NCI-H2081 (cell line): ENCODE data around the gene ENOX1.

ENCODE experiments used
- DNase-seq, 2 experiments: peaks; one replicate each; lab custom pipeline; 2025; lab: John Stamatoyannopoulos, UW

The ENOX1 gene

GRCh38 chr13:43785650-43786471 lies 911 bp downstream of the ENOX1 start:
- peak; percentile 88 to 89 for DNase-seq

DNA sequence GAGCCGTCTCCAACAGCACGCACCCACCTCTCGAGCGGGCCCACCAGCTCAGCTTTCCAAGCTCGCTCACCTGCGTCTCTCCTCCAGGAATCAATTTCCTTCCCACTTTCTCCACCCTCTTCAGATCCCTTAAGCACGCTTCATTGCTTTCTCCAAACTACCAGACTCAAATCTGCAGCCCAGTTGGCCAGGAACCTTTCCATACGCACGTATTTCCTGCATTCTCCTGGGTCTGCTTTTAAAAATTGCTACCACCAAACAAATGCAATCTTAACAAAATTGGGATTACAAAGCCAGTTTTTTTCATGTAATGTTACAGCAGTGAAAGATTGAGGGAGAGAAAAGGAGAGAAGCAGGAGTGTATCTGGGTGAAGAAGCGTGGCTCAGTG lies 1.5 kb downstream of the ENOX1 start:
- peak in 1 of 2 experiments; percentile 41 for DNase-seq

DNA sequence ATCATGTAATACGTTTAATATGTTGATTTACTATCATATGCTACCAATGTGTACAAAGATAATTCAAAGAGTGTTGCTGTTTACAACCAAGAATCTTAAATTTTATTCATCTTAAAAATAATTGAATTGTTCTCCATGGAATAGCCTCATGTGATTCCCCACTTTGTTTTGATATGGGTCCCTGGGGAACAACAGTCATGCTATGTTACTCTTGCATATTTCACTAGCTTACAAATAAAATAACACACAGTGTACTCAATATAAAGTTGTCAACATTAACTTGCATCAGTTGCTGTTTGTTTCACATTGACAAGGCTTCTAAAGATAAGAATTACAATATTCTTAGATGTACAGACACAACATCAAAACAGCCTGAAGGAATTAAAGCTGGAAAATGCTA lies 2.3 kb downstream of the ENOX1 start:
- DNase-seq, result no peak

DNA sequence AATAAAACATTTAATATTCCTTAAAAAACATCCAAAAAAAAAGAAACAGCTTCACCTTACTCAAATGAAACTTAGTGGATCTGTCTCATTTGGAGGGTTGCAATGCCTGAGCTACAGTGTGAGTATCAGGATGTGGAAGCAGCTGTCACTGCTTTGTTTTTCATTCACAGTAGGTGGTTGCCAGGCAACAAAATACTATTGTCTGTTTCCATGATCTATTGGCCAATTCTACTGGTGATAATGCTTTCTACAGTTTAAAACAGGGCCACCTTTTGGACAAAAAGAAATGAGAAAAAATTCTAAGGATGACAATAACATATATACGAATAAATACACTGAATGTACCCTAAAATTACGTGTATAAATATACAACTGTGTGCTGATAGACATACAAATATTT lies 3.0 kb downstream of the ENOX1 start:
- peak; percentile 68 to 91 for DNase-seq

DNA sequence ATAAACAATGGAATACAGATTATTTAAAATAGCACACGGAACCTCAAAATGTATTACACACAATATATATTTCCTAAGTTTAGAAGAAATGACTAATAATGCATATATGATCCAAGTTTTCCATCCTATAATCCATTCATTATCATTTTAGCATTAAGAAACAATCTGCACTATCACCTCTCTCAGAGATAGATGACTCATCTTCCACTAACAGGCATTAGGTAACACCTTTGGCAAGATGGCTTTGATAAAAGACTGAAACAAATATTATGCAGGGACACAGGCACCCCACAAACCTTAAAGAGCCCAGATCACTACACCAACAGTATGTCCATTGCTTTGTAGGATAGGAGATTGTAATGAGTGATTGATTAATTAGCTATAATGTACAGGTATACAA lies 4.1 kb downstream of the ENOX1 start:
- DNase-seq, result no peak

GRCh38 chr13:43780666-43781065 lies 6.1 kb downstream of the ENOX1 start:
- no peak for DNase-seq

DNA sequence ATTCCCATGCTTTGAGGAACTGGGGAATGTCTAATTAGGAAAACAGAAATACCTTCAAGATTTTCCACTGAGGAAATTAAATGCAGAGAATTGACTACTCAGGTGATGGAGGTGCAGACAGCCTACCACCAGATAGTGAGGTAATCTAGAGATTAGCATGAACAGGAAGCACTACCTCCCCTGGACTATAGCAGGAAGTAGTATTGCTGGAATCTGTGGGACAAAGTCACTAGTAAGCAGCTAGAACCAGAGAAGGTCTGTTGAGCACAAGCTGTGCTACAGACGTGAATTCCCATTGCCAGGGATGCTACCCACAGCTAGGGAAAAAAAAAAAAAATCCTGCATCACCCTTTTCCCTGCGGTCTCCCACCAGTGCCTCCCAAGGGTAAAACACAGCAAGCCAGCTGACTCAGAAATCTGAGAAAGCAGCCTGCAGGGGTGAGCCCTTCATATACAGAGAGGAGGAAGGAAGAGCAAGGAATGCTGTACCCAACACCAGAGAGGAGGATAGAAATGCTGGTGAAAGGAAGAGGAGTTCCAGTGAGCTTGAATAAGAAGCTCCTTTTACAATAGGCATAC lies 10.2 kb downstream of the ENOX1 start:
- DNase-seq, result no peak

GRCh38 chr13:43776006-43776405 lies 10.8 kb downstream of the ENOX1 start:
- DNase-seq, result no peak

GRCh38 chr13:43773602-43774001 lies 13.2 kb downstream of the ENOX1 start:
- no peak for DNase-seq

GRCh38 chr13:43770871-43771270 lies 15.9 kb downstream of the ENOX1 start:
- no peak for DNase-seq

- no peak for DNase-seq
Observed at GRCh38 chr13:43769529-43769928, 17.2 kb downstream of the ENOX1 start.

GRCh38 chr13:43767341-43767931 lies 19.3 kb downstream of the ENOX1 start:
- DNase-seq, result peak in 1 of 2 experiments; percentile 16

DNA sequence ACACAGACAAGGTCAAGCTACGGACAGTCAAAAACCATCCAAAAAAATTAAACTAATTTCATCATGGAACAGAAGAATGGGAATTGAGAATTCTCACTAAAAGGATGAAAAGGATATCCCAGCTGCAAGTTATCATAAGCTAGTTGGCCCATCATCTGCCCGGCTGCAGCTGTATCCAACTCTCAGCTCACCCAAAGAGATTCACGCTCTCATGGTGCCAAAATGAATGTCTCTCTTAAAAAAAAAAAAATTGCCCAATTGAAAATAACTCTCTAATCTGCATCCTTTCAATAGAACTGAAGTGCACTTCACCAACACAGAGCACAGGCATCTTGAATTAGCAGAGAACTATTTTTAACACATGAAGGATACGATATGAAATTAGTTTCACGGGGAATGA lies 20.0 kb downstream of the ENOX1 start:
- DNase-seq, result no peak

DNA sequence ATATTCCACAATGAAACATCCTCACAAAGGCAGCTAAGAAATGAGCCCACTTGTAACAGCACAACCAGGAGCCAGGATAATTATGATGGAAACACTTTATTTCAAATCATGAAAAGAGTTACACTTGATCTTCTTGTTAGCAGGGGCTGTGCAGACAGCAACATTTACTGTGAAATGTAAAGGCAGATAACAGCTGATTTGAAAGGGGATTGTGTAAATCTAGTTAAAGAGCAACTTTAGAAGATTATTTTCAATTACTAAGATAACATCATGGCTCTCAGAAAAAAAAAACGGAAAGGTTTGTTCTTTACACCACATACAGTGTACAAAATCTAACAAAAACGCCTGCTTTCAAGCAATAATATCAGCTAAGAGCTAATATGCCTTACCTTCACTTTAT lies 22.4 kb downstream of the ENOX1 start:
- DNase-seq, result no peak

DNA sequence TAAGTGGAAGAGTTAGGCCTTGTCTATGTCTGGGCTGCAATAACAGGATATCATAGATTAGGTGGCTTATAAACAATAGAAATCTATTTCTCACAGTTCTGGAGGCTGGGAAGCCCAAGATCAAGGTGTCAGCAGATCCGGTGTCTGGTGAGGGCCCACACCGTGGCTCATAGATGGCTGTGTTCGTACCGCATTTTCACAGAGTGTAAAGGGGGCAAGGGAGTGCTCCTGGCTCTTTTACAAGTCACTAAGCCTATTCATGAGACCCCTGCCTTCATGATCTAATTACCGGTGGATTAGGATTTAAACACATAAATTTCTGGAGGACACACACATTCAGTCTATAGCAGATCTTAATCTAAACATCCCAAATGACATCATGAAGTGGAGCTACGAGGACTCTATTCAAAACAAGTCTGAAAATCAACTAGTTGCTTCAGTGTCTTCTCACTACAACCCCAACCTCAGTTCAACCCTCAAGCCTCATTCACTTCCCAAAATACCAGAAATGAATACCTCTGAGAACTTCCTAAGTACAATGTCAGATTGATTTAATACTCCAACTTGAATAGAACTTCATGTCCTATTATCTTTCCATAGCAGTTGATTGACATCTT lies 23.5 kb downstream of the ENOX1 start:
- no peak for DNase-seq

GRCh38 chr13:43761616-43762315 lies 25.0 kb downstream of the ENOX1 start:
- no peak for DNase-seq

- DNase-seq, result no peak
Observed at GRCh38 chr13:43760257-43760656, 26.5 kb downstream of the ENOX1 start.

GRCh38 chr13:43758834-43759233 lies 27.9 kb downstream of the ENOX1 start:
- DNase-seq, result no peak

DNA sequence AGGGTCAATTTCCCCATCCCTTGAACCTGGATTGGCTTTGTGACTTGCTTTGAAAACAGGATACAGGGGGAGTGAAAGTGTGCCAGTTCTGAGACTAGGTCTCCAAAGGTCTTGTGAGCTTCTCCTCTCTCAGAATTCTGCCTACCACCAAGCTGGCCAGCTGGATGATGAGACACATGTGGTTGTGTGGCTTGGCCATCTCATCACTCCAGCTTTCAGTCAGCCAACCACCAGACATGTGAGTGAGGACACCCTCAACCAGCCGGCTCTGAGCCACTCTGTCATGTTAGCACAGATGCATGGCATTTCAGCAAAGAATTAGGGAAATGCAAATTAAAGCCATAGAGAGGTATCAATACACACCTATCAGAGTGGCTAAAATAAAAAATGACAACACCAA lies 29.5 kb downstream of the ENOX1 start:
- DNase-seq, result no peak

GRCh38 chr13:43755844-43756243 lies 30.9 kb downstream of the ENOX1 start:
- no peak for DNase-seq

GRCh38 chr13:43751624-43752023 lies 35.1 kb downstream of the ENOX1 start:
- DNase-seq, result no peak

DNA sequence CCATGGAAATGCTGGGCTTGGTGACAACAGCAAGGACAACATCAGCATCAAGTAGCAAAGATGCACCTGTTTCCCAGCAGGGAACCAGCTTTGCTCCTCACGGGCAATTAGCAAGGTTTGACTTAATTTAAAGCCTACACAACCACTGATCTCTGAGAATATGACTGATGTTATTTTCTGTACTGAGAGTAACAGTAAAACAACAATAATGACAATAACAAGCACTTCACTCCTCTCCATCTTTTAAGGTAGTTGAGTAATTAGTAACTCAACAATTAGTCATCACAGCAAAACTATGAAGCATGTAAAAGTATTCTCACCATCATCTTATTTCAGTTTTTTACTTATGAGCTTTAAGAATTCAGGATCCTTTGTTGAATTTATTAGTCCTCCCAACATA lies 37.3 kb downstream of the ENOX1 start:
- DNase-seq, result no peak
